CD14-positive monocyte (primary cell): ENCODE data around the gene GYPA. TPM values are rescaled to one million over a fixed set of nuclear protein-coding genes. Genes with fewer than 3 reads are reported as not detected.

Experiments
- DNase-seq, 3 donors: peaks; one replicate each; pipeline ENCODE4 v3.0.0-alpha.2; 2011 to 2022
- H2AFZ ChIP-seq: 2 replicates; pipeline ENCODE4 v1.6.0; 2012; ENCODE audit warnings: mild to moderate bottlenecking, low read depth, low read length, inconsistent platforms; ENCODE audit not compliant: insufficient read depth, poor library complexity, severe bottlenecking
- H3K27ac ChIP-seq, 2 donors: 1 replicate in 1 of 2; 2 replicates in 1 of 2; pipeline ENCODE4 v1.5.1; 2012 to 2013; ENCODE audit warnings: low read length in 2 of 2, control low read depth in 1 of 2, inconsistent platforms in 1 of 2, low read depth in 1 of 2, mild to moderate bottlenecking in 1 of 2
- H3K27me3 ChIP-seq, 2 donors: one replicate each; pipeline versions ENCODE4 v1.6.0 to v1.6.1; 2011 to 2013; ENCODE audit warnings: low read length in 2 of 2; ENCODE audit not compliant: control insufficient read depth in 2 of 2, insufficient read depth in 2 of 2
- H3K36me3 ChIP-seq, 2 donors: replicated peaks in 1 of 2; 1 replicate in 1 of 2; 2 replicates in 1 of 2; pipeline versions ENCODE4 v1.5.1 to v1.6.1; 2012 to 2013; ENCODE audit warnings: low read length in 2 of 2, control low read depth in 1 of 2, inconsistent platforms in 1 of 2, mild to moderate bottlenecking in 1 of 2; ENCODE audit not compliant: insufficient read depth in 2 of 2, control insufficient read depth in 1 of 2
- H3K4me1 ChIP-seq, 2 donors: 1 replicate in 1 of 2; 2 replicates in 1 of 2; pipeline versions ENCODE4 v1.5.1 to v1.6.1; 2012 to 2013; ENCODE audit warnings: low read length in 2 of 2, control low read depth in 1 of 2, inconsistent platforms in 1 of 2, mild to moderate bottlenecking in 1 of 2, moderate library complexity in 1 of 2; ENCODE audit not compliant: insufficient read depth in 2 of 2, control insufficient read depth in 1 of 2
- H3K4me2 ChIP-seq: replicated peaks from 2 replicates; pipeline ENCODE3; 2012; ENCODE audit warnings: low read length, moderate library complexity, mild to moderate bottlenecking; ENCODE audit not compliant: poor library complexity, severe bottlenecking; ENCODE audit errors: extremely low read depth
- H3K4me3 ChIP-seq, 3 experiments: fragments of 200-600 bp in 1 of 3; sonication (generic) in 1 of 3; replicated peaks in 1 of 3; 1 replicate in 2 of 3; 2 replicates in 1 of 3; pipeline ENCODE4 v1.5.1; 2011 to 2013; ENCODE audit warnings: low read length in 3 of 3, mild to moderate bottlenecking in 3 of 3, control low read depth in 2 of 3, low read depth in 2 of 3, inconsistent platforms in 1 of 3, moderate library complexity in 1 of 3
- H3K79me2 ChIP-seq: 2 replicates; pipeline ENCODE4 v1.6.0; 2012; ENCODE audit warnings: mild to moderate bottlenecking, control low read depth, inconsistent platforms, low read length, moderate library complexity; ENCODE audit not compliant: insufficient read depth
- H3K9ac ChIP-seq: 2 replicates; pipeline ENCODE4 v1.6.0; 2017; ENCODE audit warnings: low read length, mild to moderate bottlenecking; ENCODE audit not compliant: insufficient read depth, poor library complexity, severe bottlenecking
- H3K9me3 ChIP-seq, 2 donors: replicated peaks in 1 of 2; 1 replicate in 1 of 2; 2 replicates in 1 of 2; pipeline versions ENCODE4 v1.5.1 to v1.6.1; 2012 to 2013; ENCODE audit warnings: low read length in 2 of 2, control low read depth in 1 of 2; ENCODE audit not compliant: control insufficient read depth in 1 of 2, insufficient read depth in 1 of 2
- H4K20me1 ChIP-seq: 2 replicates; pipeline ENCODE4 v1.6.0; 2012; ENCODE audit warnings: mild to moderate bottlenecking, low read length, control low read depth, moderate library complexity; ENCODE audit not compliant: insufficient read depth
- H3K27ac Mint-ChIP-seq, 7 donors: one replicate each; pipeline ENCODE4 v1.8.0; 2020; ENCODE audit warnings: mild to moderate bottlenecking in 7 of 7, mixed read lengths in 7 of 7, moderate library complexity in 6 of 7, inconsistent platforms in 2 of 7
- H3K27me3 Mint-ChIP-seq, 3 donors: one replicate each; pipeline ENCODE4 v1.8.0; 2021 to 2022; ENCODE audit warnings: low read depth in 3 of 3, mild to moderate bottlenecking in 3 of 3, mixed read lengths in 3 of 3, moderate library complexity in 3 of 3, inconsistent platforms in 1 of 3
- H3K36me3 Mint-ChIP-seq, 2 donors: one replicate each; pipeline ENCODE4 v1.8.0; 2020; ENCODE audit warnings: mixed read lengths in 2 of 2, inconsistent platforms in 1 of 2, mild to moderate bottlenecking in 1 of 2
- H3K4me1 Mint-ChIP-seq: one replicate; pipeline ENCODE4 v1.8.0; 2020; ENCODE audit warnings: mild to moderate bottlenecking, mixed read lengths
- H3K4me3 Mint-ChIP-seq, 2 donors: one replicate each; pipeline ENCODE4 v1.8.0; 2020; ENCODE audit warnings: mild to moderate bottlenecking in 2 of 2, mixed read lengths in 2 of 2, moderate library complexity in 1 of 2
- H3K9me3 Mint-ChIP-seq, 7 donors: one replicate each; pipeline ENCODE4 v1.8.0; 2020 to 2022; ENCODE audit warnings: mixed read lengths in 7 of 7, mild to moderate bottlenecking in 6 of 7, moderate library complexity in 6 of 7, inconsistent platforms in 2 of 7
- CTCF ChIP-seq: fragments of 200-600 bp; IDR thresholded peaks from one replicate; pipeline ENCODE4 v1.8.0; 2022; ENCODE audit warnings: antibody characterized with exemption, mild to moderate bottlenecking
- WGBS: methylation state at CpG from one replicate; pipeline ENCODE4 v1.1.5; 2013; ENCODE audit warnings: missing lambda C conversion rate; ENCODE audit not compliant: insufficient coverage; 5-methylcytosine and 5-hydroxymethylcytosine counted together
- intact Hi-C, 2 donors: fragments of 100-400 bp; cut with micrococcal nuclease; formaldehyde crosslinking; loops; one replicate each; pipeline versions ENCODE4 v1.15.0 to v1.15.1; 2023
- polyA plus RNA-seq, 3 donors: library from polyadenylated mRNA; depleted of rRNA in 1 of 3; unstranded in 2 of 3; stranded (reverse) in 1 of 3; fragments of 300-500 nt in 2 of 3; fragments of >200 nt in 1 of 3; fragmentation: Illumina TruSeq in 2 of 3; gene quantifications; 1 replicate in 2 of 3; 2 replicates in 1 of 3; pipeline ENCODE4 v1.2.3, GENCODE V29; 2012 to 2021

Gene GYPA
- polyA plus RNA-seq, 3 donors, result not detected

DNA sequence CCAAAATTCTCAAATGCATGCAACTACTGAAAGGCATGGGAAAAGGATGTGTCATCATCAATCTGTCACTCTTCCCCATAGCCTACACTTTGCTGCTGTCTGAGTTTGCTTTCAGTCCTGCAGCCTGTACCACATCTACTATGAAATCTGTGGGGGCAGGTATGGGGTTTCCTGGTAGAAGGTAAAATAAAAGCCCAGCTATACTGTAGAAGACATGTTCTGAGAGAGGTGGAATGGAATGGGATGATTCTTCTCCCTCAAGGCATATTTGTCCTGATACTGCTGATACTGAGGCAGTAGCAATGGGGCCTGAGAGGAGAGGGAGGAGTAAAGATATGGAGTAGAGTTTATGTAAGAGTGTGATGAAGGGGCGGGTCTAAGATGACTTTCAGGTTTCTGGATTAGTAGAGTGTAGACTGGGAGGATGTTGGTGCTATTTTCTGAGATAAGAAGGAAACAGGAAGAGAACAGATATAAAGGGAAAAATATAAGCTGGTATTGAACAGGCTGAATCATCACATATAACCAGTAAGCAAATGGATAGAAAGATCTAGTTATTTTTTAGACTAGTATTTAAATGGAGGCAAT lies 38.7 kb upstream of the GYPA start:
- Histone ChIP-seq H3K27ac (no peak overlapping the region), H3K4me1 (no peaks in the 10 kb centered on the region), H3K4me3 (no peak overlapping the region), H3K9ac (no peak overlapping the region), H3K79me2 (no peaks in the 10 kb centered on the region), H4K20me1 (no peaks in the 10 kb centered on the region), H2AFZ (no peak overlapping the region), H3K27me3 (no peaks in the 10 kb centered on the region), H3K9me3 (no peaks in the 10 kb centered on the region), H3K36me3 (no peaks in the 10 kb centered on the region), H3K4me2 (no peak overlapping the region)
- no peak overlapping the region for H3K27ac Mint-ChIP-seq
- no peaks in the 10 kb centered on the region for H3K27me3 Mint-ChIP-seq
- no peaks in the 10 kb centered on the region for H3K9me3 Mint-ChIP-seq
- no peak for TF ChIP-seq CTCF
- intact Hi-C loops, result loop anchor here in 1 of 2 donors (10.0 kb wide), 1 partner anchor 876 kb away; no protein-coding TSS in a partner anchor
- 75% methylated on average over 1 of the region's 1 CpG for WGBS
- H3K4me3 Mint-ChIP-seq, result no peak overlapping the region
- no peak for DNase-seq
- no peaks in the 10 kb centered on the region for H3K4me1 Mint-ChIP-seq
- H3K36me3 Mint-ChIP-seq, result no peaks in the 10 kb centered on the region

DNA sequence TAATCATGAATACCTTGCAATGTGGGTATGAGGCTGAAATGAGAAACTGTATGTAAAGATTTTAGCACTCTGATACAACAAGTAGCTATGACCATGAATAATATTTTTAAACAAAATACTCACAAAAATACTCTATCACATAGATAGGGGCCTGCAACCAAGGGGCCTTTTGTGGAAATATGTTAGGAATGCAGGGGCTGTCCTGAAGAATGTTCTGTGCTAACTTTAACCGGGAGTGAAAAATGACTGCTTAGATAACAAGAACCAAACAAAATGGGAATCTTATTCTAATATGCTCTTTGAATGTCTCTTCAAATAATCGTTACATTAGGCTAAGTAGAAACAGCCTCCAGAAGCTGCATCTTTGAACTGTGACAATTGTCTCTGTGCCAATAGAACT lies 37.9 kb upstream of the GYPA start:
- intact Hi-C loops, result loop anchor here in 1 of 2 donors (10.0 kb wide), 1 partner anchor 876 kb away; no protein-coding TSS in a partner anchor

More for the DNA sequence above, 37.9 kb upstream of the GYPA start:
- TF ChIP-seq CTCF, result no peak
- Mint-ChIP-seq H3K27ac (no peak overlapping the region), H3K4me1 (no peaks in the 10 kb centered on the region), H3K27me3 (no peaks in the 10 kb centered on the region), H3K36me3 (no peaks in the 10 kb centered on the region), H3K9me3 (no peaks in the 10 kb centered on the region), H3K4me3 (no peak overlapping the region)
- no CpG with 5 or more reads among the region's 2 CpGs for WGBS
- Histone ChIP-seq H3K27me3 (no peaks in the 10 kb centered on the region), H3K4me3 (no peak overlapping the region), H2AFZ (no peak overlapping the region), H3K4me1 (no peaks in the 10 kb centered on the region), H3K9ac (no peak overlapping the region), H4K20me1 (no peaks in the 10 kb centered on the region), H3K9me3 (no peaks in the 10 kb centered on the region), H3K4me2 (no peak overlapping the region), H3K79me2 (no peaks in the 10 kb centered on the region), H3K36me3 (no peaks in the 10 kb centered on the region), H3K27ac (no peak overlapping the region)
- no peak for DNase-seq
